Uterus (tissue), 2 donors: Measurements from ENCODE around the gene IGFL1.

Experiments
- POLR2A ChIP-seq, 2 donors: fragments of 450-650 bp; IDR thresholded peaks; one replicate each; pipeline ENCODE4 v1.6.1; 2016; ENCODE audit warnings: antibody characterized with exemption in 2 of 2, mild to moderate bottlenecking in 1 of 2, moderate library complexity in 1 of 2
- TF ChIP-seq, protein P1 (sequence below), 4 experiments: fragments of 200-600 bp in 2 of 4; fragments of 450-650 bp in 2 of 4; sonication (generic) in 2 of 4; IDR thresholded peaks; one replicate each; pipeline ENCODE4 v1.5.1; 2016 to 2019; ENCODE audit warnings: antibody characterized with exemption in 4 of 4, mild to moderate bottlenecking in 2 of 4, moderate library complexity in 1 of 4

DNA sequence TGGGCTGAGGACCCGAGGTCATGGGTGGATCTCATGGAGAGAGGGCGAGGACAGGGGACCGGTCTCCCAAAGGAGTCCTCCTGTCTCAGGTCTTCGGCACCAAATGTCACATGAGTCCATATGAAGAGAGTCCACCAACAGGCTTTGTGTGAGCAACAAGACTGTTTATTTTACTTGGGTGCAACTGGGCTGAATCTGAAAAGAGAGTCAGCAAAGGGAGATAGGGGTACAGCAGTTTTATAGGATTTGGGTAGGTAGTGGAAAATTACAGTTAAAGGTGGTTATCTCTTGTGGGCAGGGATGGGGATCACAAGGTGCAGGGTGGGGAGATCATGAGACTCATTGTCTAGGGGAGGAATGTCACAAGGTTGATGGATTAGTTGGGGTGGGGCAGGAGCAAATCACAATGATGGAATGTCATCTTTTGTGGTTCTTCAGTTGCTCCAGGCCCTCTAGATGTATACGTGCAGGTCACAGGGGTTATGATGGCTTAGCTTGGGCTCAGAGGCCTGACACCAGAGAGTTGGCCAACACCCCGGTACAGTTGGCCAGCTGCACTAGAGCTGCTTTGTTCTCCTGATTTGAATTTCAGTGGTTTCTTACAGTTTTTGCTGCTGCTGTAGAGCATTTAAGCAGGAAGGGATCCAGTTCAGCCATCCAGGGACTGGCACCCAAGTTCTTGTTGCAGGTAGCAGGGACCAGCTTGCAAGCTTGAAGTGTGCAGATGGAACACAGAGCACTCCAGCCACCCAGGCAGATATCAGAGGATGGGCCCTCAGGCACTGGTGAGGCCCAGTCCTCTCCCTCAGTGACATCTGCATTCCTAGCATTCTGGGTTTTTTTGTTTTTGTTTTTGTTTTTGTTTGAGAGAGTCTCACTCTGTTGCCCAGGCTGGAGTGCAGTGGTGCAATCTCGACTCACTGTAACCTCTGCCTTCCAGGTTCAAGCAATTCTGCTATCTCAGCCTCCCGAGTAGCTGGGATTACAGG lies 26.4 kb upstream of the IGFL1 start:
- TF ChIP-seq, protein P1, sequence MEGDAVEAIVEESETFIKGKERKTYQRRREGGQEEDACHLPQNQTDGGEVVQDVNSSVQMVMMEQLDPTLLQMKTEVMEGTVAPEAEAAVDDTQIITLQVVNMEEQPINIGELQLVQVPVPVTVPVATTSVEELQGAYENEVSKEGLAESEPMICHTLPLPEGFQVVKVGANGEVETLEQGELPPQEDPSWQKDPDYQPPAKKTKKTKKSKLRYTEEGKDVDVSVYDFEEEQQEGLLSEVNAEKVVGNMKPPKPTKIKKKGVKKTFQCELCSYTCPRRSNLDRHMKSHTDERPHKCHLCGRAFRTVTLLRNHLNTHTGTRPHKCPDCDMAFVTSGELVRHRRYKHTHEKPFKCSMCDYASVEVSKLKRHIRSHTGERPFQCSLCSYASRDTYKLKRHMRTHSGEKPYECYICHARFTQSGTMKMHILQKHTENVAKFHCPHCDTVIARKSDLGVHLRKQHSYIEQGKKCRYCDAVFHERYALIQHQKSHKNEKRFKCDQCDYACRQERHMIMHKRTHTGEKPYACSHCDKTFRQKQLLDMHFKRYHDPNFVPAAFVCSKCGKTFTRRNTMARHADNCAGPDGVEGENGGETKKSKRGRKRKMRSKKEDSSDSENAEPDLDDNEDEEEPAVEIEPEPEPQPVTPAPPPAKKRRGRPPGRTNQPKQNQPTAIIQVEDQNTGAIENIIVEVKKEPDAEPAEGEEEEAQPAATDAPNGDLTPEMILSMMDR (IDR thresholded peaks at IDR 0.05), result no peak
- TF ChIP-seq POLR2A (IDR thresholded peaks at IDR 0.05), result no peak
